ENCODE measurements around the gene ANKRD6.

ANKRD6 gene

DNA sequence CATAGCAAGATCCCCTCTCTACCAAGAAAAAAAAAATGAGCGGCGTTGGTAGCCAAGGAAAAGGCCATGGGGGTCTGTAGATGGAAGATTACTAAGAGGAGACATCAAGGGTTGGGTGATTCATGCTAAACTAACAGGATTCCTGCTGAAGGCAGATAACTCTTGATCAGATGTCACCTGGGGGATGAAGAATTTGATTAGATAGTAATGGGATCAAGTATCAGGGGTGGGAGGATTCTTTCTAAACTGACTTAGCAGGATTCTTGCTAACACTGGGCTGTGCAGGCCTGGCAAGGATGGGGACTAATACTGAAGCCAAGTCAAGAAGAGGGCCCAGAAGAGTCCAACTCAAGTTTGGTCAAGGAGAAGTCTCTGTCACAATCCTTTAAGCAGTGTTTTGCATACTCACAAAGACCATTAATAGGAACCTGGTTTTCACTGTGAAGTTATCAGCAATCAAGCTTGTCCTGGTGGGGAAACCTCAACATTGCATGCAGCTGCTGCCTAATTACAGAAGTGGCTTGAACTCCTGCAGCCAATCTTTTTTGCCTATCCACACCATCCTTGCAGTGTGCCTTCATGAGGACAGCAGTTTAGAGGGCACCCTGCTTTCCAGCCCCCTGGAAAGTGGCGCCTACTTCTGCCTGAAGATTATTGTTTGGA is 61.3 kb downstream of the ANKRD6 start:
- no peak for DNase-seq
- in situ Hi-C loops (cut with MboI; ENCODE audit: low pct_unique_long_range_greater_than_20kb, low sequenced_read_pairs): no loop called here

- in situ Hi-C loops (cut with MboI; ENCODE audit: low pct_unique_long_range_greater_than_20kb, low sequenced_read_pairs): no loop called here
- no peak for DNase-seq
These were observed 63.1 kb downstream of the ANKRD6 start for GRCh38 chr6:89495961-89496535.

DNA sequence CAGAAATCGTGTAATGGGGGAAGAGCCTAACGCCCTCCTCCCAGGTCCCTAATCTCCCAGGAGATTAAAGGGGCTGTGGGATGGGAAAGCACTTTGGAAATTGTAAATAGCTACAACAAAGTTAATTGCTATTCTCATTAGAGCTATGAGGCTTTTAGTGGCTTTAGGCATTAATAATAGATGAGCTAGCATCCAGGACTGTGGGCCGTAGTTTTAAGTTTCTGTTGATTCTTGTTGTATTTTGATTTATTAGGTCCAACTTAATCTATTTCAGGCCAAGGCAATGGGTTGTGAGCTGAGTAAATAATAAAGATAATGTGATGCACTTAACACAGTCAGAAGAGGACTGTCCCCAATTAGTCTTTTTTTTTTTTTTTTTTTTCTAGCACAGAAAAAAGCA is 67.7 kb downstream of the ANKRD6 start:
- in situ Hi-C loops (cut with MboI; ENCODE audit: low pct_unique_long_range_greater_than_20kb, low sequenced_read_pairs): no loop called here
- no peak for DNase-seq

DNA sequence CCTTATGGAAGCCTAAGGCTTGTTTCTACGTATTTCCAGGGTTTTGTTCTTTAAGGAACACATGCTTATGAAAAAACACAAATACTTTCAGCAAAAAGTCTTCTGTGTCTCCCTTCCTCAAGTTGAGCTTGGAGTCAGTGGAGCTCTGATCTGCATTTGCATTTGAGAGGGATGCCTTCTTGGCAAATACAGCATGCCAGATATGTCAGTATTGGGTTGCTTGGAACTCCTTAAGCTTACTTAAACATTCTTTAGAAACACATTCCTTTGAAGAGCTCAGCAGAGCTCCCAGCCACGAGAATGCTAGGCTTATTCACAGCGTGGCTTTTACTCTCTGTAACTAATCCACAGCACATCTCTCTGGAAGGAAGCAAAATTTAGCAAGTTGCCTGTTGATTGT is 68.3 kb downstream of the ANKRD6 start:
- in situ Hi-C loops (cut with MboI; ENCODE audit: low pct_unique_long_range_greater_than_20kb, low sequenced_read_pairs): no loop called here
- no peak for DNase-seq

- in situ Hi-C loops (cut with MboI; ENCODE audit: low pct_unique_long_range_greater_than_20kb, low sequenced_read_pairs): no loop called here
- no peak for DNase-seq
These were observed 68.8 kb downstream of the ANKRD6 start for GRCh38 chr6:89501753-89502152.

DNA sequence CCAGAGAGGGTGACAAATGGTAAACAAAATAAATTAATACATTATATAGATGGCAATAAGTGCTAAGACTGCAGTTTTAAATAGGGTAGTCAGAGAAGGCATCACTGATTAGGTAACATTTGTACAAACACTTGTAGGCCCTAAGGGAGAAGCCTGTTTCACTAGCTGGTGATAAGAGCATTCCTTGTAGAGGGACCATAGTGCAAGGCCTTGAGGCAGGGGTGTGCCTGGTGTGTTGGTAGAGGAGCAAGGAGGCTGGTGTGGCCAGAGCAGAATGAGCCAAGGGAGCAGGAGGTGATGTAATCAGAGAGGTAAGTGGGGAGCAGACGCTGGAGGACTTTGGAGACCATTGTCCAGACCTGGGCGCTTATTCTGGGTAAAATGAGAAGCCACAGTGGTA is 70.7 kb downstream of the ANKRD6 start:
- in situ Hi-C loops (cut with MboI; ENCODE audit: low pct_unique_long_range_greater_than_20kb, low sequenced_read_pairs): no loop called here
- DNase-seq: no peak

DNA sequence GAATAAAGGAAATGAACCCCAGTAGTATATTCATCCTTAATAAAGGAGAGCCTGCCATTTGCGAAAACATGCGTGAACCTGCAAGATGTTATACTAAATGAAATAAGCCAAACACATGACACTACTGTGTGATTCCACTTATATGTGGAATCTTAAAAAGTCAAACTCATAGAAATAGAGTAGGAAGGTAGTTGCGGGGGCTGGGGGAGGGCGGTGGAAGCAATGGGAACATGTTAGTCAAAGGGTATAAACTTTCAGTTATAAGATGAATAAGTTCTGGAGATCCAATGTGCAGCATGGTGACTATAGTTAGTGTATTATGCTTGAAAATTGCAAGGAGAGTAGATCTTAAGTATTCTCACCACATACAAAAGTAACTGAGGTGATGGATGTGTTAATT is 72.9 kb downstream of the ANKRD6 start:
- no peak for DNase-seq
- in situ Hi-C loops (cut with MboI; ENCODE audit: low pct_unique_long_range_greater_than_20kb, low sequenced_read_pairs): no loop called here

DNA sequence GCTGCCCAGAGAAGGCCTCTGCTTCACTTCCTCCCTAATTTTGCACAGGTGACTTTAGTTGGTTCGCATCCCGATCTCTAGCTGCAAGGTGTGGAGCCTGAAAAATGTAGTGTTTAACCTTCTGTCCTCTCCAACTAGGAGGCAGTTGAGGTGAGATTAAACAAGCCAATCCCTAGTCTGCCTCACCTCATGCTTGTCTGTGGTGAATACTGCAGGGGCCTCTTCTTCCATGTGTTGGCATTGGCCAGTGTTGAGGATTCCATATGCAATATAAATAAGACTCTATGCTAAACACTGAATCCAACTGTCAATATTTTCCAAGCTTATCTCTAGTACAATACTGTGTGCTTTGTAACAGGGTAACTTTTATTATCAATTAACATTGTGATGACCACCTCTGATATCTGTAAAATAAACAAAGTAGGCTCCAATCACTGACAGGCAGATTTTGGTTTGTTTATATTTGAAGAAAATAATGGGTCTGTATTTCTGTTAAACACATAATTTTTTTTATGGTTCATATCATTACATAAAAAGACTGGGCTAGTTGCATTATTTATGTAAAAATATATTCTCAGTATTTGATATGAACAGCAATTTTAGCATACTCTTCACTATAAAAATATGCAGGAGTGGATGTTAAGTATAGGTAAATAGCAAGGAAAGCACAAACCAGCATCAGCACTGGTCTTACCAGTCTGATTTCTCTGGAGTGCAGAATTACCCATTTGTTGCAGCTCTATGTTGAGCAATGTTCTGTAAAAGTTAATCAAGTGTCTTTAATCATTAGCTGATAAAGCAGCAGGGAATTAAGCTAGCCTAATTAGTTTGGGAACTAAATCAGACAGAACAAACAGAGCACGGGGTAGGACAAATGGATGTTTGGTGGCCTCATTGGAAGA is 74.0 kb downstream of the ANKRD6 start:
- DNase-seq: no peak
- in situ Hi-C loops (cut with MboI; ENCODE audit: low pct_unique_long_range_greater_than_20kb, low sequenced_read_pairs): no loop called here

GRCh38 chr6:89508755-89509563 is 76.0 kb downstream of the ANKRD6 start:
- in situ Hi-C loops (cut with MboI; ENCODE audit: low pct_unique_long_range_greater_than_20kb, low sequenced_read_pairs): no loop called here
- DNase-seq: no peak

DNA sequence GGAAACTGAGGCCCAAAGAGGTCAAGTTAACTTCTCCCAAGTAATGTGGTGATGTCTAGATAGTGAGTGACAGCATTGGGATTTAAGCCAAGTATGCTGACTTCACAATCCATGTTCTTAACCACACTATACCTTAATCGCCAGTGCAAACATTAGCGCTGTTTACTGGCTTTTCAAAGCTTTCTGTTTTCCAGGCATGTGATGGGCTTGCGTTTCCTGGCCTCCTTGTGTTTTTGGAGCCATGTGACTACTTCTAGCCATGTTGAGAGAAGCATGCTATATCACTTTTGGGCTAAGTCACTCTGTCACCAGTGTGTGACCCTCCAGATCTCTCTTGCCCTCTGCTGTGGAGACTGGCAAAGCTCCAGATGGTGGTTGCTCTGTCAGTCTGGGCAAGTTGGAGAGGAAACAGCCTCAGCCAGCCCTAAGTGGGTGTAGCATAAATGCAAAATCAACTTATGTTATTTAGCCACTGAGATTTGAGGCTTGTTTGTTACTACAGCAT is 76.9 kb downstream of the ANKRD6 start:
- peak; percentile 26 for DNase-seq
- in situ Hi-C loops (cut with MboI; ENCODE audit: low pct_unique_long_range_greater_than_20kb, low sequenced_read_pairs): no loop called here

GRCh38 chr6:89510393-89510792 is 77.4 kb downstream of the ANKRD6 start:
- in situ Hi-C loops (cut with MboI; ENCODE audit: low pct_unique_long_range_greater_than_20kb, low sequenced_read_pairs): no loop called here

GRCh38 chr6:89518352-89519055 is 85.6 kb downstream of the ANKRD6 start:
- in situ Hi-C loops (cut with MboI; ENCODE audit: low pct_unique_long_range_greater_than_20kb, low sequenced_read_pairs): no loop called here

More at GRCh38 chr6:89510393-89510792, 77.4 kb downstream of the ANKRD6 start:
- DNase-seq: no peak

DNA sequence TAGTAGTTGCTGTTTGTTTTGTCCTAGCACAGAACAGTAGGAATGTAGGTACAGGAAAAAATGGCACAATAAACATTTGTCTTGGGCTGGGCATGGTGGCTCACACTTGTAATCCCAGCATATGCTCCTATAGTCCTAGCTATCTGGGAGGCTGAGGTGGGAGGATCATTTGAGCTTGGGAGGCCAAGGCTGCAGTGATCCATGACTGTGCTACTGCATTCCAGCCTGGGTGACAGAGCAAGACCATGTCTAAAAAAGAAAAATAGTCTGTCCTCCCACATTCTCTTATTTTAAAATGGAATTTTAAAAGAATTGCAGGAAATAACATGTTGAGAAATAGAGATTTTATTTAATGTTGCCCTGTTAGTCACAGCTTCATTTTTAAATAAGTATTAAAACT is 87.8 kb downstream of the ANKRD6 start:
- no peak for DNase-seq
- in situ Hi-C loops (cut with MboI; ENCODE audit: low pct_unique_long_range_greater_than_20kb, low sequenced_read_pairs): no loop called here

More at GRCh38 chr6:89518352-89519055, 85.6 kb downstream of the ANKRD6 start:
- DNase-seq: no peak

DNA sequence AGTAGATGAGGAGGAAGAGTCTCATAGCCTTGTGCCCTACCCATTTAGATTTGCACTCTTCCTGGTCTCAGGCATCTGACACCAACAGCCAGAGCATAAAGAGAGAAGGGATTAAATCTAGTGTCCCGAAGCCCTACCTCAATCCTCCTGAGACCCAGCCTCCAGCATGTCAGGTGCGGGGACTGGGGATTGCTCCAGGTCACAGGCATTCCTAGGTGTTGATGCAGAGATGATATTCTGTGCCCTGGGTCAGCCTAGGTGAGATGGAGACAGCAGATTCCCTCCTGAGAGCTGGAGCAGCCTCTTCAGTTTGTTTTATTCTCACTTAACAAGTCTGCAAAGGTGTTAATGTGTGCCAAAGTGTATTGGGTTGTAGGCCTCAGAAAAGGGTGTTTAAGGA is 89.8 kb downstream of the ANKRD6 start:
- no peak for DNase-seq
- in situ Hi-C loops (cut with MboI; ENCODE audit: low pct_unique_long_range_greater_than_20kb, low sequenced_read_pairs): no loop called here

DNA sequence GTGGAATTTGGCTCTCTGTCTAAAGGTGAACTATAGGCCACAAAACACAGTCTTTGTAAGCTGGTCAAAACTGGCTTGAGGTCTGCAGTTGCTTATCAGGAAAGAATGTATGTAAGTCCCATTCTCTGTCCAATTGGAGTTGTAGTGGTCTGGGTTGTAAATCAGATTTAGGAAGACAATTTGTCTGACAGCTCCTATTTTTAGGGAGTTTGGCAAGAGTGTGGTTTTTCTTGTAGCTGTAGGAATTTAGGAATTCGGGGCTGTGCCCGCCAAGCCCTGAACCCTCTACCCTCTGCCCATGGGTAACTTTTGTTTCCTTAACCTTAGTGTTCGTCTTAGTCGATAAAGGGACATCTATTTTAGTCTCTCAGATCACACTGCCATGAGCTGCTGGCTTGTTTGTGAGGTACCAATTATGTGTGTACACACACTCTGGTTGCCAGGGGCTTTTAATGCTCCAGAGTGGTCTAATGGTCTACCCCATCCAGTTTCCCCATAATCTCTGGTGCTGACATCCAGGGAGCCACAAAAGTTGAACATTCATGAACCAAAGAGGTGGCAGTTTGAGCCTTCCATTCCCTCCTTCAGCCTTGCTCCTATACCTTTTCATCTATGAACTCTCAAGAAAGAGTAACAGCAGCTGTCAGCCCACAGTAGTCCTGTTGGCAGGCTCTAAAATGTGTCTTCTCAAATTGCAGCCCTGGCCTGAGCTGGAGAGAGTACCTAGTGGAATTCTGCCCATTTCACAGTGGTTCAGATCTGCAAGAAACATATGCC is 93.0 kb downstream of the ANKRD6 start:
- in situ Hi-C loops (cut with MboI; ENCODE audit: low pct_unique_long_range_greater_than_20kb, low sequenced_read_pairs): no loop called here

DNA sequence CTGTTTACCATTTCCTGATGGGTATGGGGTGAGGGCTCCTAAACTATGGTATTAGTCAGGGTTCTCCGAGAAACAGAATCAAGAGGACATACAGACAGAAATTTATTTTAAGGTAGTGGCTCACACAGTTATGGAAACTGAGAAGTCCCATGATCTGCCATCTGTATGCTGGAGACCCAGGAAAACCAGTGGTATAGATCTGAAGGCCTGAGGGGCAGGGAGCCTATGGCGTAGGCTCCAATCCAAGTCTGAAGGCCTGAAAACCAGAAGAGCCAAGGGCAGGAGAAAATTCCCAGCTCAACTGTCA is 93.6 kb downstream of the ANKRD6 start:
- in situ Hi-C loops (cut with MboI; ENCODE audit: low pct_unique_long_range_greater_than_20kb, low sequenced_read_pairs): no loop called here
- DNase-seq: no peak

More for the DNA sequence above, 93.0 kb downstream of the ANKRD6 start:
- DNase-seq: peak; percentile 15

GRCh38 chr6:89527634-89528033 is 94.7 kb downstream of the ANKRD6 start:
- no peak for DNase-seq
- in situ Hi-C loops (cut with MboI; ENCODE audit: low pct_unique_long_range_greater_than_20kb, low sequenced_read_pairs): no loop called here

GRCh38 chr6:89528866-89529265 is 95.9 kb downstream of the ANKRD6 start:
- in situ Hi-C loops (cut with MboI; ENCODE audit: low pct_unique_long_range_greater_than_20kb, low sequenced_read_pairs): no loop called here
- no peak for DNase-seq

Measured in KBM-7 (cell line).